ENCODE data around the gene USP3.
"Not testable (repeated sequence)": the region's sequence is repeated elsewhere in the genome, so short reads cannot be mapped to it uniquely, and the experiment has no call there.

Gene USP3

GRCh38 chr15:63487076-63487757 is 17.2 kb upstream of the USP3 start:
- peak; percentile 82 for DNase-seq
- Mint-ChIP-seq H3K4me3 (peak overlapping the region; percentile 66 to 68), H3K27ac (peak overlapping the region; percentile 56), H3K36me3 (no peaks in the 10 kb centered on the region), H3K9me3 (no peaks in the 10 kb centered on the region), H3K4me1 (peaks cover 39 to 56% of the 10 kb centered on the region in 2 donors), H3K27me3 (no peaks in the 10 kb centered on the region)
- ATAC-seq (replicated peaks): peak; percentile 59 to 69

GRCh38 chr15:63487758-63488397 is 16.5 kb upstream of the USP3 start:
- not testable (repeated sequence) for H3K36me3 Mint-ChIP-seq; ATAC-seq (replicated peaks); DNase-seq; H3K27ac Mint-ChIP-seq; H3K27me3 Mint-ChIP-seq; H3K4me3 Mint-ChIP-seq; H3K9me3 Mint-ChIP-seq
- H3K4me1 Mint-ChIP-seq: peaks cover 38 to 55% of the 10 kb centered on the region in 2 donors

GRCh38 chr15:63488398-63488960 is 15.9 kb upstream of the USP3 start:
- Mint-ChIP-seq H3K4me3 (no peak overlapping the region), H3K36me3 (no peaks in the 10 kb centered on the region), H3K4me1 (peaks cover 40 to 55% of the 10 kb centered on the region in 2 donors), H3K9me3 (no peaks in the 10 kb centered on the region), H3K27ac (no peak overlapping the region), H3K27me3 (no peaks in the 10 kb centered on the region)
- no peak for ATAC-seq (replicated peaks)
- no peak for DNase-seq

DNA sequence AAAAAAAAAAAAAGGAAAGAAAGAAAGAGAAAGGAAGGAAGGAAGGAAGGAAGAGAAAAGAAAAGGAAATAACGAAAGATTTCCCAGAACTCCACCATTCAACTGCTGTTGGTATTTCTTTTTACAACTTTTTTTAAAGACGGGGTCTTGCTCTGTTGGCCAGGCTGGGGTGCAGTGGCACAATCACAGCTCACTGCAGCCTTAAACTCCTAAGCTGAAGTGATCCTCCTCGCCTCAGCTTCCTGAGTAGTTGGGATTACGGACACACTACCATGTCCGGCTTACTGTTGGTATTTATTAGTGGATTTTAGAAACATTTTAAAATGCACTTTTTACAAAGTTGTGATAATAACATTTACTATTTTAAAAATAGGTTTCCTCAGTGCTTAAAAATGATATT is 15.0 kb upstream of the USP3 start:
- no peak overlapping the region for H3K4me3 Mint-ChIP-seq
- no peaks in the 10 kb centered on the region for H3K9me3 Mint-ChIP-seq
- H3K27me3 Mint-ChIP-seq: no peaks in the 10 kb centered on the region
- H3K36me3 Mint-ChIP-seq: no peaks in the 10 kb centered on the region
- ATAC-seq (replicated peaks) (no peak), DNase-seq (no peak)
- no peak overlapping the region for H3K27ac Mint-ChIP-seq
- peaks cover 35 to 52% of the 10 kb centered on the region in 2 donors for H3K4me1 Mint-ChIP-seq

GRCh38 chr15:63490345-63491034 is 13.9 kb upstream of the USP3 start:
- Mint-ChIP-seq H3K4me3 (peak overlapping the region; percentile 63 to 73), H3K27ac (peak overlapping the region; percentile 91), H3K27me3 (no peaks in the 10 kb centered on the region), H3K9me3 (no peaks in the 10 kb centered on the region), H3K36me3 (no peaks in the 10 kb centered on the region), H3K4me1 (peaks cover 36 to 49% of the 10 kb centered on the region in 2 donors)
- DNase-seq (no peak), ATAC-seq (replicated peaks) (peak; percentile 41 to 58)

GRCh38 chr15:63491116-63491827 is 13.1 kb upstream of the USP3 start:
- no peaks in the 10 kb centered on the region for H3K27me3 Mint-ChIP-seq
- H3K36me3 Mint-ChIP-seq: no peaks in the 10 kb centered on the region
- ATAC-seq (replicated peaks): peak; percentile 81 to 85
- no peak for DNase-seq
- peak overlapping the region; percentile 91 for H3K27ac Mint-ChIP-seq
- no peaks in the 10 kb centered on the region for H3K9me3 Mint-ChIP-seq
- peaks cover 38 to 42% of the 10 kb centered on the region in 2 donors for H3K4me1 Mint-ChIP-seq
- peak overlapping the region; percentile 63 to 73 for H3K4me3 Mint-ChIP-seq

- no peak for ATAC-seq (replicated peaks)
- Mint-ChIP-seq H3K9me3 (no peaks in the 10 kb centered on the region), H3K27ac (peak overlapping the region; percentile 75), H3K36me3 (no peaks in the 10 kb centered on the region), H3K4me1 (peaks cover 37 to 40% of the 10 kb centered on the region in 2 donors), H3K27me3 (no peaks in the 10 kb centered on the region), H3K4me3 (no peak overlapping the region)
- no peak for DNase-seq
Observed at GRCh38 chr15:63491979-63492378, 12.4 kb upstream of the USP3 start.

DNA sequence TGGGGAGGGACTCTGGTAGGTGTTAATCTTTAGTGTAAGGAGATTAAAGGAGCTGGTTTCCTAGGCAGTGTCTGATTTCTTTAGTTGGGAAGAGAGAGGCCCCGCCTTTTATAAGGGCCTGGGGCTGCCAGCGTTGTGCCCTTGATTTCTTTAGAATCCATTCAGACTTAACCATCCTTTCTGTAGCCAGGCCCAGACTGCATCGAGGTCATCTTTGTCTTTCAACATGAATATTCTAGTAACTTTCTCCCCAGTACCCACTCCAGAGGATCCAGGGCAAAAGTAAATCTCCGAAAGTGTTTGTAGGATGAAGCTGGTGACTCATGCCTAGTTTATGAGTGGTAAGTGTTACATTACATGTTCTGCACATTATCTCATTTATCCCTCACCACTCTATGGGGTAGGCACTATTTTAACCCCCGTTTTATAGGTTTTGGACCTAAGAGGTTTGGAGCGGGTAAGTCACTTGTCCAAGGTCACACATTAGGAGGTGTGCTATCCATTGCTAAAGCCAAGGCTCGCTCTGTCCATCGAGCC is 11.8 kb upstream of the USP3 start:
- peaks cover 31 to 36% of the 10 kb centered on the region in 2 donors for H3K4me1 Mint-ChIP-seq
- H3K9me3 Mint-ChIP-seq: no peaks in the 10 kb centered on the region
- no peak overlapping the region for H3K4me3 Mint-ChIP-seq
- no peaks in the 10 kb centered on the region for H3K36me3 Mint-ChIP-seq
- H3K27me3 Mint-ChIP-seq: no peaks in the 10 kb centered on the region
- no peak for DNase-seq
- ATAC-seq (replicated peaks): no peak
- peak overlapping the region; percentile 75 for H3K27ac Mint-ChIP-seq

DNA sequence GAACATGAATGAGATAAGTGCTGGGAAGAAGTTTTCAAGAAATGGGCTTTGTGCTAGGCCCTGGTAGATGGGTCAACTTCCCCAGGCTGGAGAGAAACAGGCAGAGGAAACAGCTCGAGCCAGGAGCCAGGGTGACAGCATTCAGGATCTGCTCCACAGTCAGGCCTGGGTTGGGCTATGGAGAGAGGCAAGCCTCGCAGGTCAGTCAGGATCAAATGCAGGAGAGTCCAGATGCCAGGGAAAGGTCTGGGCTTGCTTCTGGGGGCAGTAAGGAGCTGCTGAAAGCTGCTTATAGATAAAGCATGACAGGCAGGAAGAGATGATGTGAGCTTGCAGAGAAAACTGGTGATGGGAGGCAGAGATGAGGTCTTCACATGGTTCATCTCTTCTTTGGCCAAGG is 11.0 kb upstream of the USP3 start:
- H3K36me3 Mint-ChIP-seq: no peaks in the 10 kb centered on the region
- no peaks in the 10 kb centered on the region for H3K27me3 Mint-ChIP-seq
- H3K27ac Mint-ChIP-seq: peak overlapping the region; percentile 48
- DNase-seq: no peak
- H3K4me1 Mint-ChIP-seq: peaks cover 30 to 35% of the 10 kb centered on the region in 2 donors
- no peak overlapping the region for H3K4me3 Mint-ChIP-seq
- H3K9me3 Mint-ChIP-seq: no peaks in the 10 kb centered on the region
- no peak for ATAC-seq (replicated peaks)

DNA sequence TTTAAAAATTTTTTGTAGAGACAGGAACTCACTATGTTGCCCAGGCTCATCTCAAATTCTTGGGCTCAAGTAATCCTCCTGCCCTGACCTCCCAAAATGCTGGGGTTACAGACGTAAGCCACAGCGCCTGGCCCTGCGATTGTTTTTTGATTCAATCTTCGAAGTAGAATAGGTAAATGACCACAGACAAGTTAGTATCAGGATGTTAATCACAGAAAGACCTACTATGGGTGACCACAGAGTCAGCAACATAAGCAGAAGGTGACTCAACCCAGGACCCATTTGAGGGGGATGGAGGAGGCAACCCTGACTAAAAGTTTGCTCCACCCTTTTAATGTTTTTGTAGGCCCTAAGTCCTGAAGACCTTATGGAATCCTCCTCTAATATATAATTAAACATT is 10.0 kb upstream of the USP3 start:
- H3K4me3 Mint-ChIP-seq: no peak overlapping the region
- peaks cover 37% of the 10 kb centered on the region in 2 donors for H3K4me1 Mint-ChIP-seq
- DNase-seq: no peak

DNA sequence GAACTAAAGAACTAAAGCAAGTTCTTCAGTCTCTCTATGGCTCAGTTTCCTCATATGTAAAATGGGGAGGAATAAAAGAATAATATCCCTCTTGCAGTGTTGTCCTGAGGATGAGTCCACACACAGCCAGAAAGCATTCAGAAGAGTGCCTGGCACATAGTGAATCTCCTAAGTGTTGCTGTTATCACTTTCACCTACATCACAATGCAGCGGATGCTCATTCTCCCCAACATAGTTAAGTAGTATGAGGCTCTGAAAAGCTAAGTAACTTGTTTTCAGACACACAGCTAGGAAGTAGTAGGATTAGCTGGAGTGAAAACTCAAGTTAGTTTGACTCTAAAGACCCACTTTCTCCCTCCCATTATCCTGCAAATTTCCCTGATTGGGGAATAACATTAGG is 9.1 kb upstream of the USP3 start:
- H3K4me3 Mint-ChIP-seq: no peak overlapping the region
- H3K36me3 Mint-ChIP-seq: no peaks in the 10 kb centered on the region
- no peak for ATAC-seq (replicated peaks)
- no peaks in the 10 kb centered on the region for H3K27me3 Mint-ChIP-seq
- no peak overlapping the region for H3K27ac Mint-ChIP-seq
- no peak for DNase-seq
- H3K9me3 Mint-ChIP-seq: no peaks in the 10 kb centered on the region
- H3K4me1 Mint-ChIP-seq: peaks cover 38 to 42% of the 10 kb centered on the region in 2 donors

More for the DNA sequence above, 10.0 kb upstream of the USP3 start:
- no peaks in the 10 kb centered on the region for H3K36me3 Mint-ChIP-seq
- no peaks in the 10 kb centered on the region for H3K27me3 Mint-ChIP-seq
- H3K27ac Mint-ChIP-seq: no peak overlapping the region
- H3K9me3 Mint-ChIP-seq: no peaks in the 10 kb centered on the region
- no peak for ATAC-seq (replicated peaks)

DNA sequence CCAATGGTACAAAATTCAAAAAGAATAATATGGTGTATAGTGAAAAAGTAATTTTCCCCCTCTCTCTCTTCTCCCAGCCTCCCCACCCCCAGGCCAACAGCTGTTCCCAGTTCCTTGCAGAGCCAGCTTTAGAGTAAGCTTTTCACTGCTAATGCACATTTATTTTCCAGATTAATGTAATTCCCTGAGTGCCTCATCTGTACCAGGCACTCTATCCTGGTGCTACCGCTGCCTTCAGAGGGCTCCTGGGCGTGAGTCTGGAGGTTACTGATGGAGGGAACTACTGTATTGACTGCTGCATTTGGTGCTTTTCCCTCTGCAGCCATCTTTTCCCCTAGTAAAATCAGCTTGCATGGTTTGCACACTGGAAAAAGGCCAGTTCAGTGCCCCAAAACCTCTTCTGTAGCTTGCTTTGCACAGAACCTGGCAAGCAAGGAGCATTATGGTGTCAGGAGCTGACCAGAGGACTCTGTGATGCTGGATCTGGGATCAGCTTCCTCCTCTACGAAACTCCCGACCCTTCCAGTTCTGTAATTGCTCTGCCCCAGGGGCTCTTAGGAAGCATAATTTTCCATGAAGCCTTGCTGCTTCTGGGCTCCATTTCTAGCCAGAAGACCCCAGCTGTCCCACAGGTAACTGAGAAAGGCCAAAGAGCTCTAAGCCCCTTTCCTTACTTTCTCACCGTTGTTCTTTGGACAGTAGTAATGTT is 8.5 kb upstream of the USP3 start:
- no peak overlapping the region for H3K27ac Mint-ChIP-seq
- H3K4me3 Mint-ChIP-seq: no peak overlapping the region
- no peaks in the 10 kb centered on the region for H3K36me3 Mint-ChIP-seq
- H3K4me1 Mint-ChIP-seq: peaks cover 38 to 42% of the 10 kb centered on the region in 2 donors
- no peaks in the 10 kb centered on the region for H3K27me3 Mint-ChIP-seq
- DNase-seq (no peak), ATAC-seq (replicated peaks) (no peak)
- no peaks in the 10 kb centered on the region for H3K9me3 Mint-ChIP-seq

GRCh38 chr15:63497642-63498467 is 6.5 kb upstream of the USP3 start:
- no peaks in the 10 kb centered on the region for H3K36me3 Mint-ChIP-seq
- no peaks in the 10 kb centered on the region for H3K9me3 Mint-ChIP-seq
- ATAC-seq (replicated peaks) (peak; percentile 70 to 77), DNase-seq (peak; percentile 63)
- no peak overlapping the region for H3K4me3 Mint-ChIP-seq
- no peak overlapping the region for H3K27ac Mint-ChIP-seq
- H3K4me1 Mint-ChIP-seq: peaks cover 48 to 52% of the 10 kb centered on the region in 2 donors
- no peaks in the 10 kb centered on the region for H3K27me3 Mint-ChIP-seq
